ENCODE results near the gene C5orf58. TPM values are rescaled to one million over a fixed set of nuclear protein-coding genes. Genes with fewer than 3 reads are reported as not detected.

Gene C5orf58
- total RNA-seq, 1 experiment from 2014 or later: not detected

DNA sequence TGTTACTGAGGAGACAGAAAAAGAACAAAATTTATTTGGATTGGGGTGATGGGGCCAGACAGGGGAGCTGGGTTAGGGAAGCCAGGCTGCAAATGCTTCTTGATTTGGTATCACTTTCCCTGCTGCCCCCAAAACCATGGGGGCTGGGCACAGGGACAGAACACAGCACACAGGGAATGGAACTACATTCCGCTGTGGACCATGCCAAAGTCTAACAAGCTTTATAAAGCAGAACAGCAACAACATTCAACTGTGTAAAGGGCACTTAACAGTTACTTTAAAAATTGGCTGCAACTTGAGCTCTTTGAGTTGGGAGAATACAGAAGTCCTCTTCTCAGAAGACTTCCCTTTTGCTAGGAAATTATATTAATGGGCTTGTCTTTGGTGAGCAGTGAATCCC, 23.8 kb downstream of the C5orf58 start:
- no peak for DNase-seq (ENCODE audit: low spot score)

GRCh38 chr5:170257370-170257769, 24.6 kb downstream of the C5orf58 start:
- no peak for DNase-seq (ENCODE audit: low spot score)

- no peak for DNase-seq (ENCODE audit: low spot score)
Observed at GRCh38 chr5:170261528-170262043, 28.8 kb downstream of the C5orf58 start.

GRCh38 chr5:170262061-170263045, 29.6 kb downstream of the C5orf58 start:
- DNase-seq (ENCODE audit: low spot score): no peak

- DNase-seq (ENCODE audit: low spot score): no peak
Observed at GRCh38 chr5:170263906-170264305, 31.1 kb downstream of the C5orf58 start.

DNA sequence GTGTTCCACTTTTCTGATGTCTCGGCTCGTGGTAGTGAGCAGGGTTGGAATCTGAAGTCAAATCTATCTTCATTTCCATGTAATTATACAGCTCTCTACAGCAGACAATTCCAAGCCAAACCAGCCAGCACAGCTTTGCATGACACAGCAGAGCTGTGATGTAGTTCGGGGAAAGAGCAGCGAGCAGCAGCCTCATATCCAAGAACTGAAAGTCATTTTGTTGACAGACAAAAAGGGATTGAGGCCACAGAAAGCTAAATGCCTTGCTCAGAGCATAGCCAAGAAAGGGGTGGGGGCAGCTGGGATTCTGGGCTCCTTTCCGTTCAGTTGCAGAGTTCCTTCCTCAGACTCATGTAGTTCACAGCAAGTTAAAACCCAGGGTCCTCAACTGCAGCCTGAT, 32.7 kb downstream of the C5orf58 start:
- no peak for DNase-seq (ENCODE audit: low spot score)

GRCh38 chr5:170266570-170267381, 34.0 kb downstream of the C5orf58 start:
- no peak for DNase-seq (ENCODE audit: low spot score)

DNA sequence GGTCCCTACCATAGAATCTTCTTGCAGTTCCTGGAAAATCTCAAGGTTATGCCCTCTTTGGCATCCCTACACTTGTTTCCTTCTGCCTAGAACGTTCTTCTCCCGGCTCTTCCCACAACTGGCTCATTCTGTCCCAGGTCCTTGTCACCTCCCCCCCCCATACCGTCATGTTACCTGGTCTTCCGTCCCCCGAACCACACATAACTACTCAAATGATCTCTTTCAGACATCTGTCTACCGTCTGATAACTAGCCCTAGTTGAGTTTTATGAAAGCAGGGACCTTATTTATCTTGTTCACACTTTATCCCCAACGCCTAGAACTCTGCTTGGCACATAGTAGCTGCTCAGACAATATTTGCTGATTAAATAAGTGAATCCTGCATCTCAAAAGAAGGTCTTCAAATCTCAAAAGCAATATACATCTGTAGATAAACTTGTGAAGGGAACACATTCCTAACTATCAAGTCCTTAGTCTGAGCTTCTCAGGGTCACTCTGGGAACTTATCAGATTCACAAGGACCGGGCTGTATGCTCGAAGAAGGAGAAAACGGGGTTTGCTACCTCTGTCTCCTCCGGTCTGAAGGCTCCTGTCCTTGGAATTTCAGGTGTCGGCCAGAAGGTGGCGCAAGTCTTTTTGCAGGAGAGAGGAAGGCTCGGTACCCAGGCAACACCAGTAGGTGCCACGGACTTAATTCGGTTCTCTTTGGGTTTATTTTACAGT, 34.8 kb downstream of the C5orf58 start:
- peak; percentile 59 for DNase-seq (ENCODE audit: low spot score)

DNA sequence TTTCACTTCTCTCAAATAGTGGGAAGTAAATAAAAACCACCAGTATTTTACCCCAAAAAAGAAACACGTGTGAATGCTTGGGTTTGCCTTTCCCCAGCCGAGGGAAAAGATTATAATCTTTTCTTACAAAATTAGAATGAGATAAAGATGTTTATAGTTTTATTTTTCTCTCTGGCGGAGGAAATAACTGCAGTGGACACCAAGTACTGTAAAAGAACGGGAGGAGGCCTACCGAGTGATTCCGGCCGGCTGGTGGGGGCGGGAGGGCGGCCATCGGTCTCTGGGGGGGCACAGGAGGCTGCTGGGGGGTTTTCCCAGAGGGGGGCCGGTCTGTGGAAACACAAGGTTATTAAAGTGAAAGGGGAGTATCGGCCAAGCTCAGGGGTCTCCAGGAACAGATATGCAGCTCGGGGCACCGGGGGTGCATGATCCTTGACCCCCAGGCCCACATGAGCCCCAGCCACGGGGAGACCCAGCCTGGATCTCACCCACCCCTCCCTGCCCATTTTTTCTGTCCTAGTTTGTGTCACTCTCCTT, 35.4 kb downstream of the C5orf58 start:
- no peak for DNase-seq (ENCODE audit: low spot score)

- no peak for DNase-seq (ENCODE audit: low spot score)
Observed at GRCh38 chr5:170268884-170269283, 36.1 kb downstream of the C5orf58 start.

DNA sequence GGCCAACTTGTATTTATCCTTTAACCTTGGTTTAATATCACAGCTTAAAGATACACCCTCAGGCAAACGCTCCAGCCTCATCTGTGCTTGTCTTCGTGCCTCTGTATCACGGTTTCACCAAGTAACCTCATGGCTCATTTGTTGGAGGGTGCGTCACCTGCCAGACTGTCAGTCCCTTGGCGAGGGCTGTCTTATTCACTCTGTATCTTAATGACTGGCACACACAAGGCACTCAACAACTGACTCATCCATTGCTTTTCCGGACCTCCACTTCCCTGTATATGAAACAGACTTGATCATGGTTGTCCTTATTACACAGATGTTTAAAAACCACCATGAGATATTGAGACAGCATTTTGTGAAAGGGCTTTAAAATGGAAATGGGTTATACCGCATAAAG, 36.8 kb downstream of the C5orf58 start:
- no peak for DNase-seq (ENCODE audit: low spot score)

GRCh38 chr5:170270293-170271069, 37.7 kb downstream of the C5orf58 start:
- no peak for DNase-seq (ENCODE audit: low spot score)

DNA sequence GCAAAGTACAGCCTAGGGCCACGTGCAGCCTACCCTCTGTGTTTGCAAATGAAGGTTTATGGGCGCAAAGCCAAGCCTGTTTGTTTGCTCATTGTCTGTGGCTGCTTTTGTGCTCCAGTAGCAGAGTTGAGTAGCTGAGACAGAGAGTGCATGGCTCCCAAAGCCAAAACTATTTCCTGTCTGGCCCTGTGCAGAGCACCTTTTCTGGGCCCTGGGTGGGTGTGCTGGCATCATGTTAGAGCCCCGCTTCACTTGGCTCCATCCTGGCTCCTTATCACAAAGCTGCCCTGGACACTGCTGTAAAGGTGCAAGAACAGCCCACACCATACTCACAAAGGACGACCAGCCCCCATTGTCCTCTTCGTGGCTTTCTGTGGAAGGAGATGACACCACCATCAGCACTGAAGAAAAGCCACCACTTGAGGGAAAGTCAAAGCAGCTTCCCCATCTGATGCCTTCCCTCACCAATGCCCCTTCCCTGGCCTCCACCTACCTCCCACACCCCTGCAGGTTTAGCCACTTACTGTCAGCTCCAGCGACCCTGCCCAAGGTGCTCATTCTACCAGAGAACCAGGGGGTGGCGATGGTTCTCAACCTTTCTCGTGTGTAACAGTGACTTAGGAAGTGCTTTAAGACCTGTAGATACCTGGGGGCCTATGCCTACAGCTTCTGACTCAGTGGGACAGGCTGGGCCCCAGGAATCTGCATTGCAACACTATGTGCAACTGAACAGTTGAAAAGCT, 41.4 kb downstream of the C5orf58 start:
- DNase-seq (ENCODE audit: low spot score): peak; percentile 60

- no peak for DNase-seq (ENCODE audit: low spot score)
Observed at GRCh38 chr5:170275376-170275994, 42.7 kb downstream of the C5orf58 start.

- no peak for DNase-seq (ENCODE audit: low spot score)
Observed at GRCh38 chr5:170276140-170276539, 43.4 kb downstream of the C5orf58 start.

- no peak for DNase-seq (ENCODE audit: low spot score)
Observed at GRCh38 chr5:170277867-170278281, 45.1 kb downstream of the C5orf58 start.

DNA sequence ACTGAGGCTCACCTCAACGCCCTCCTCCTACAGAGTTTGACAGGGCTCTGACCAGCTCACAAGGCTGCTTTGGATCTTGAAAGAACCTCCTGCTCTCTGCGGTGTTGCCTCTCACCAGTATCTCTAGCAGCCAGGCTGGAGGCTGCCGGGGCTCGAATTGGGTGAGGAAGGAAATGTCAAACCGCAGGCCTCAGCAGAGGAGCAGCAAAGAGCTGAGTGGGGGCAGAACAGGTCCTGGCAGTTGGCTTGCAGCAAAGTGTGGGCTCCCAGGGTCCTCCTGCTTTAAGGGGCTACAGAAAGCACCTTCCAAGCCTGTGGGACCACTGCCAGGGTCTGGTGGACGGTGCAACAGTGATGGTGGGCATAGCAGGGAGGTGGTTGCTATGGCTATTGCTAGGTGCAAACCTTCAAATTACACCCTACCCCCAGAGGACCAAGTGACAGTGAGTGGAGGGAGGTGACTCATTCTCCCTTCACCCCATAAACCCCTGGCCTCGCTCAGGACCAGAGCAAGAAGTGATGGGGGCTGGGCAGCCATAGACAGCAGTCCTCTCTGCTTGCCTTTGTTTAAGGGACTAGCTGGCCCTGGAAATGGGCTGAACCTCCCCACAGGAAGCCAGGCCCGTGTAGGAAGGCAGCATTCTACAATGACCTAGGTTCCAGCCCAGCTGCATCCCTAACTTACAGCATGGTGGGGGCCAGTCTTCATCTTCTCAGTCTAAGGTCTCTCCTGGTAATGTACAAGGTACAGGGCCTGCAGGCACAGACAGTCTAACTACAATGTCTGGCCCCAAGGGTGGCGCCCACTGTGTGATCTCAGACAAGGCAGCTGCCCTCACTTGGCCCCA, 46.0 kb downstream of the C5orf58 start:
- no peak for DNase-seq (ENCODE audit: low spot score)

DNA sequence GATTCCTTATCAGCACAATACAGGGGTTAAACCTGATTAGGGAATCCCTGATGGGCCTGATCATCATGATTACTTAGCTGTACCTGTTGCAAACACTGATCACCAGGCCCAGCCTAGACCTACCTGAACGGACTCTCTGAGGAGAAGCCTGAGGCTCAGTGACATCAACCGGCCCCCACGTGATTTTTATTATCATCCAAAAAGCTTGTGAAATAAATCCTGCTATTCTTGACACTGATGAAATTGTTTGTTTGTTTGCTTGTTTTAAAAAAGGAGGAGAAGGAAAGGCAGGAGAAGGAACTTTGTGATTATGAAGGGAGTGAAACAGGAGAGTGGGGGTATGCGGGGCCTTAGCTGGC, 46.7 kb downstream of the C5orf58 start:
- DNase-seq (ENCODE audit: low spot score): no peak
